HG03469 (cell line): Measurements from ENCODE around the gene TASOR2.

Experiments used
- ATAC-seq: cut with Tn5 transposase; IDR thresholded peaks from one replicate; pipeline ENCODE4 v1.9.1; 2021; ENCODE audit warnings: mild to moderate bottlenecking, moderate library complexity, moderate number of reproducible peaks; ENCODE audit not compliant: unreplicated experiment

The TASOR2 gene

DNA sequence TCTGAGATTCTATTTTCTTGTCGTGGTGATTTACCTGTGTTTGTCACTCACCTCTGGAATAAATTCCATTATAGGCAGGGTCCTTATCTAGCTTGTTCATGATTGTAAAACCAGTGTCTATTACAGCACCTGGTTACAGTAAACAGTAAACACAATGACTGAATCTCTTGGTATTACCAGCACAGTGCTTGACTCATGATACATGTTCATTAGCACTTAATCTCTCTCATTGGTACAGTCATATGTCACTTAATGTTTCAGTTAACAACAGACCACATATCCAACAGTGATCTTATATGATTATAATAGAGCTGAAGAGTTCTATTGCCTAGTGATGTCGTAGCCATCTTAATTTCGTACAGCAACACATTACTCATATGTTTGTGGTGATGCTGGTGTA, 1.6 kb upstream of the TASOR2 start:
- no peak for ATAC-seq

DNA sequence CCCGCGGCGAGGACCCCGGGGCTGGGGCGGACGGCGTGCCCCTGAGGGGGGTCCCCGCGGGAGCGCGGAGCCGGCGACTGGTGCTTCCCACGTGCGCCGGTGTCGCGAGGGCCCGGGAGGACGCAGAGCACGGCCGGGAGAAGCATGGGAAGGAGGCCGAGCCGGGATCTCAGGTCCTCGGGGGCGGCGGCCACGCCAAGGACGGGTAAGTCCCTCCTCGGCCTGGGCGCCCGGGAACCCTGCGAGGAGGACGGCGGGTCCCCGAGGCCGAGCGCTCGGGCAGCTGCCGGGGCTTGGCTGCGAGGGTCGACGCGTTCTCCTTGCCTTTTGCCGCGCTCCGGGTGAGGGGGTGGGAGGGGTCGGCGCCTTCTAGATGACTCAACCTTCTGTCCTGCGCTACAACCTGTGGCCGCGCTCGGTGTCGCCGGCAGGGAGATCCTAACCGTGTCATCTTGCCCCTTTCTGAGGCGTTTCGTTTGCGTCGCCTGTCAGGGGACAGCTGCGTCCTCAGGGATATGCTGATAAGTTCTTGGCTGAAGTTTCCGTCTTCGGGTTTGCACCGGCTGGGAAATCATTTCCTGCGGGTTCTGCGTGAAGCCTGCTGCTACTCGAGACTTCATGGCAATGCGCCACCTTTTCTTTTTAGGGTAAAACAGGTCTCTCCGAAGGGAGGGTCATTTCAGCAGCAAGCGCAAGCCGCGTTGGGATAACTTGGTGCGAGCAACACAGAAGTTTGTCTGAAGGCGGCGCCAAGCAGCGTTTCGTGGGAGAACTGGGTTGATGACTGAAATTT, 529 bp downstream of the TASOR2 start:
- peak; percentile 20 for ATAC-seq

DNA sequence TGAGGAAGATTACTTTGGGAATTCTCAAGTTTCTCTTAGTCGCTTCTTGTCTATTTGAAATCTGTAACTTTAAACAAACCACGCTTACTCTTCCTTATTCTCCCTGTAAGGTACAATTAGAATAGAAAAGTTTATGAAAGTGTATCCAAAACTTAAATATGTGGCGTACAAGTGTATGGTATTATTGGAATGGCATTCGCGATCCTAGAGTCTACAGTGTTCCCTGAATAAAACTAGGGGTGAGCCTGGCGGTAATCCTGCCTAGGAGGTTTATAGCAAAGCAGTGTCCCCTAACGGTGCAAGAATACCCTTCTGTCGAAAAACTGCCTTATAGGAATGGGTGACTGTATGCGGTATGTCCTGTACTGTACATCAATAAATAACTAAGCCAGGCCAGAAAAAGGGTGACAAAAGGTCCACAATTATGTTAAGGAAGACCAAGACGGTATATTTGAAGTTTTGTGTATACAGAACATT, 1.2 kb downstream of the TASOR2 start:
- ATAC-seq = no peak

DNA sequence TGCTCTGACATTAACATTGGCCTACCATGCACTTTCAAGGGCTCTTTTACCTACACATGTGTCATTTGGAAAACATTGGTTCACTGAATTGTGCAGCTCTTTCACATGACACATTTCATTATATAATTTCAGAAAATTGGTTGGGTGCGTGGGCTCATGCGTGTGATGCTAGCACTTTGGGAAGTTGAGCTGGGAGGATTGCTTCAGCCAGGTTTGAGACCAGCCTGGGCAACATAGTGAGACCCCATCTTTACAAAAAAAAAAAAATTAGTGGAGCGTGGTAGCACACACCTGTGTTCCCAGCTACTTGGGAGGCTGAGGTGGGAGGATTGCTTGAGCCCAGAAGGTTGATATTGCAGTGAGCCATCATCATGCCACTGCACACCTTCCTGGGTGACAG, 3.9 kb downstream of the TASOR2 start:
- ATAC-seq = no peak

DNA sequence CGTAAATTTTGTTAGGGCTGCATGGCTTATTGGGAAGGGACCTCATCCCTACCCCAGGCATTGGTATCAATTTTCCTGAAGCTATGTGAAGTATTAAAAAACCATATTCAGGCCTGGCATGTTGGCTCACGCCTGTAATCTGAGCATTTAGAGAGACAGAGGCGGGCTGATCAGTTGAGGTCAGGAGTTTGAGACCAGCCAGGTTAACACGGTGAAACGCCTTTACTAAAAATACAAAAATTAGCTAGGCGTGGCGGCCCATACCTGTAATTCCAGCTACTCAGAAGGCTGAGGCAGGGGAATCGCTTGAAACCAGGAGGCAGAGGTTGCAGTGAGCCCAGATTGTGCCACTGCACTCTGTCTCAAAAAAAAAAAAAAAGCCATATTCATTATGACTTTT, 7.1 kb downstream of the TASOR2 start:
- ATAC-seq = no peak

DNA sequence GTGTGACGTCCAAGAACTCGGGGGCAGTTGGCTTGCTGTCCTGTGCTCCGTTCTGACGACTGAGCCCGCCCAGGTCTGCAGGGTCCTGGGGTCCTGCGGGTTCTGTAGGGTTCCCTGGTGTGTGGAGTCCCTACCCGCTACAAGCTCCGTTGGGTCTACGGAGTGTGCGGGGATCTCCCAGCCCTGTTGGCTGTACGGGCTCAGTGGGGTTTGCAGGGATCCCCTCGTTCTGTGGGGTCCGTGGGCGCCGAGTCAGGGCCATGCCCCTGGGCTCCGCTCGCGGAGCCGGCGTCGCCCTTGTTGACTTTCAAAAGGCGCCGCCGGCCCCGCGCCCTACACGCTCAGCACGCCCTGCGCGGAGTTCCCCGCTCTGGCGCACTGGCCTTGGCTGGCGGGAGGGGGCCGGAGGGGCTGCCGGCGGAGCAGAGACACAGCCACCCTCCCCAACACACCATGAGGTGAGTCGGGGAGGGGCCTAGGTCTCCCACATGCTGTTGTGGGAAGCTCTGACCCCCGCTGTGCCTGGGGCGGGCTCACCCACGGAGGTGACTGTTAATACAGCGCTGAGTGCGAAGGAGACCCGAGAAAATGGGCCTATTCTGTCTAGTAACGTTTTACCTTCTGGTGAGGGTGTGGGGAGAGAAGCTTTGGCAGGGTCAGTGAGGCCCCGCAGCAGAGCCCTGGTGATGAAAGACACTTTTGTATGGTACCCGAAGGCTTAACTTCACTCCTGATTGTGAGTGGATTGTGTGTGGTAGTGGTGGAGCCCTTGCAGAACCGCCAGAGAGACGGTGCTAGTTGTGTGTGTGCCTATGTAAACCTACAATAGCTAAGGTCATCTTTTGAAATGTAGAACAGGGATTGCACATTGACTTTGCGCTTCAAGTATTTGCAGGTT, 8.1 kb downstream of the TASOR2 start:
- peak; percentile 57 for ATAC-seq

DNA sequence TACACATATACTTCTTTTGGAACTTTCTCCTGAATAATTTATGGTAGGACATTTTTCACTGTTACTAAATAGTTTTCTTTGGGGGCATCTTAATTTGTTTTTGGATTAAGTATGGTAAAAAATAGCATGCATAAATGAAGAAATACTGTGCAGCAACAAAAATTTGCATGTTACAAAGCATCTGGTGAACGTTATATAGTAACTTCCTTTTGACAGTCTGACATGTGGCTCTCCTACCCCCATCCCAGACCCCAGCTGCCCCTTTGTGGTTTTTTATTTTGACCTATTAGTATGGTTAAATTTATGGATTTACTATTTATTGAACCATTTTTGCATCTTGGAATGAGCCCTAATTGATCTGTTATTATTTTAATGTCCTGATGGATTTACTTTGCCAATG, 9.9 kb downstream of the TASOR2 start:
- no peak for ATAC-seq

DNA sequence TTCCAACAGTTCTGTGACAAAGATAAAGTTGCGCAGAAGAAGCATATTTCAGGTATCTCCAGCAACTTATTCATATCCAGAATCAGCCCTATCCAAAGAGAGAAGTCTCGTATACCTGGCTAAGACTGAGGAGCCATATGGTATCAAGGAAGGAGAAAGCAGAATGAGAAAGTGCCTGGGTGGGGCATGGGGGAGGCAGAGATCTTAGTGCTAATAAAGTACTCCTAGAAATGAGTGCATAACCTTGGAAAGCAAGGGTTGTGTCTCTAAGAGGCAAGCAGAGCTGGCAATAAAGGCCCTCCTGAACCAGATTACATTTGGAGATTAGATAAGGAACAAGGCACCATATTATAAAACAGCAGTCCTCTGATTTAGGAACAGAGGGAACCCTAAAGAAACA, 12.7 kb downstream of the TASOR2 start:
- no peak for ATAC-seq

DNA sequence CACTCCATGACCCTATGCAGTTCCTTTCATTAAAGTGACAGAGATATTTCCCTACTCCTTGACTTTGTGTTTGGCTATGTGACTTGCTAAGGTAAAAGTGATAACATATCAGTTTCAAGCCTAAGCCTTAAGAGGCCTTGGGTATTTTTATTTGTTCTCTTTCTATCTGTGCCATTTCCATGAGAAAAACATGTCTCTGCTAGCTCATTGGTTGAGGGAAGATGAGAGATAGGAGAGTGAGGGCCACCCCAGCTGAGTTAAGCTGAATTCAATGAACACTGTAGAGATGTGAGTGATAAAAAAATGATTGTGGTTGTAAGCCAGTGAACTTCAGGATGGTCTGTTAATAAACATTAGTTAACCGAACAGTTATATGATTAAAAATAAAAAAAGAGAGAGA, 13.4 kb downstream of the TASOR2 start:
- ATAC-seq = no peak

DNA sequence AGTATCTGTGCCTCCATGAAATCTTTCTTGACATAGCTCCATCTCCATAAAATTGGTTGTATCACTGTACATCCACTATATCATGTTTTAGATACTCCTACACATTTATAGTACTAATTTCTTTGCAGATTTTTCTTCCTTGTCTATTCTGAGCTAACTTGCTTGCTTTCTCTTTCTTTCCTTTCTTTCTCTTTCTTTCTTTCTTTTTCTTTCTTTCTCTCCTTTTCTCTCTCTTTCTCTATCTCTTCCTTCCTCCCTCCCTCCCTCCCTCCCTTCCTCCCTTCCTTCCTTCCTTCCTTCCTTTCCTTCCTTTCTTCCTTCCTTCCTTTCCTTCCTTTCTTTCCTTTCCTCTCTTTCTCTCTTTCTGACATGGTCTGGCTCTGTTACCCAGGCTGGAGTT, 23.7 kb downstream of the TASOR2 start:
- ATAC-seq = no peak

DNA sequence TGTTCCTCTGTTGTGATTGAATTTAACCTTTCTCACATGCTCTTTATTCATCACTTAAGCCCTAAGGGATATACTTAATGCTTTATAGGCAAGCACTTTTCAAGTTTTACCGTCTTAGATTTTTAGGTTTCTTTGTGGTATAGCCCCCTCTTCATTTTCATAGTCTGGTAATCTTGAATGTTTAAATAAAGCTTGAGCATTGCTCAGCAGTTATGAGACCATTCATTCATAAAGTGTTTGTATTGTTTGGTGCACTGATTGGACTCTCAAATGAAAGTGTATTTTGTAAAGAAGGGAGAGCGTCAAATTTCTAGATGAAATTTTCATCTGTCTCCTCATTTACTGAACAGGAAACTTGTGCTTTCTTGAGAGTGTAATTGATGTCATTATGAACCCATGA, 25.2 kb downstream of the TASOR2 start:
- ATAC-seq = no peak

DNA sequence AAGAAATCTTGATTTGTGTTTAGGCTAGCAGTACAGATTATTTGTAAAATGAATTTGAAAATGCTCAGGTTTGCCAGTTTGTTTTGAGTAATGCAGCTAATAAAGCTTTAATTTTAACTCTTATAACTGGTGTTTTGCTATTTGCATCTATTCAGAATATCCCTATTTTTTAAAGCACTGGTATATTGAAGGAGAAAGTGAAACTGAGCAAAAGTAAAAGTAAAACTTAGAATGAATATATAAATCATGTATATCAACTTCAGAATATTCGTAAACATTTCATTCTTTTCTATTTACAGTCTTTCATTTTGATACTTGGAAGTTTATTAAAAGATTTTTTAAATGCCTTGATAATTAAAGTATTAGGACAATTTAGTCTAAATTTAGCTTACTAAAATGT, 26.2 kb downstream of the TASOR2 start:
- ATAC-seq = no peak

DNA sequence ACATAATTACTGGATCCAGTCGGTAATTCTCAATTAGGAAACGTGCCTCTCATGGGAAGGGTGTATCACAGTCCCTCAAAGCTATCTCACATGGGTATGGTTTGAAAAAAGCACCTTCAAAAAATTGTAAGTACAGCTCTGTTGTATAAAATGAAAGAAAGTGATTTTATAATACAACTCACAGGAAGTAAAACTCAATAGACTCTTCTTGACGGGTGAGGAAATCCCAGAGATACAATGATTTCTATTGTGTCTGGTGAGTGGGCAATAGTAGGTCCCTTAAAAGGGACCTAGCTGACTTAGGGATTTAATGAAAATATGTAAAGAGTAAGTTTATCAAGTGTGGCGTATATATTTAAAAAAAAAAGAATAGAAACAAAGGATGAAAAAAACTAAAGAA, 27.0 kb downstream of the TASOR2 start:
- no peak for ATAC-seq

DNA sequence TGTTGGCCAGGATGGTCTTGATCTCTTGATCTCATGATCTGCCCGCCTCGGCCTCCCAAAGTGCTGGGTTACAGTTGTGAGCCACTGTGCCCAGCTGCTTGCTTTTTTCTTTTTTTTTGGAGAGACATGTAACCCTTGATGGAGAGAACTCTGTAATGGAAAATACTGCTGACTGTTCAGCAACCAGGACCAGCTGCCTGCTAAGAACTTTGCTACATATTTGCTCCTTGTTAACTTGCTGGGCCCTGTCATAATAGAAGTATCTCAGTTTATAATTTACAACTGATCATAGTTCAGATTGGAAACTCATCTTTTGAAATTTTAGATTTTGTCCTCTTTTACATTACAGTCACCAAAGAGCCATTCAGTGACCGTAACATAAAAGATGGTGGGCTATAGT, 34.9 kb downstream of the TASOR2 start:
- ATAC-seq = no peak

DNA sequence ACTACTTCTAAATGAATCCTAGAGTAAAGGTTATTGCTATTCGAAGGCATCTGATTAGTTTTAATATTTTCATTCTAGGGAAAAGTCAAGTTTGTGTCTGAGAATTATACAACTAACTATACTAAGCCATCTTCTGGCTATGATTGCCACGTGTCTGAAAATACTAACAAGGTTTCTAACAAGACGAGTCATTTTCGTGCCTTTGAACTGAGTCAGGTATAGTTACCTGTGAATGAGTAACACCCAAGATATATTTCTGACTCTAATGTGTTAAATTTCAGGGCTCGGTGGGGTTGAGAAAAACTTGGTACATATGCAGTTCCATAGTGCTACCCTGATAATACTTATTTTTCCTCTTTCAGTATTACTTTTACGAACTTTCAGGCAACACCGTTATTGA, 35.5 kb downstream of the TASOR2 start:
- no peak for ATAC-seq

DNA sequence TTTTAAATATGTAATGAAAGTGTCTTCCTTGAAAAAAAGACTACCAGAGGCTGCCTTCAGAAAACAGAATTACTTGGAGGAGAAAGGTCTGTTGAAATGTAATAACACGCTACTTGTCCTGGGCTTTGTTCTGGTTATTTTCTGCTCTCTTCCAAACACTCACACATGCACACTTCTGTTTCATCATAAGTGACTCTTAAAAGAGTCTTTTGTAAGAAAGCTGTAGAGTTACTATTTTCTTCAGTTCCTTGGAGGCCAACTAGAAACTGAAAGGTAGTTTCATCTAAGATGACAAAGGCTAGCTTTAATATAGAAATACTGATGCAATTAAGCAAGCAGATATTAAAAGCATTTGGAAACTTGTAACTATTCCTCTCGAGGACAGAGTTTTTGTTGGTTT, 39.1 kb downstream of the TASOR2 start:
- ATAC-seq = no peak

DNA sequence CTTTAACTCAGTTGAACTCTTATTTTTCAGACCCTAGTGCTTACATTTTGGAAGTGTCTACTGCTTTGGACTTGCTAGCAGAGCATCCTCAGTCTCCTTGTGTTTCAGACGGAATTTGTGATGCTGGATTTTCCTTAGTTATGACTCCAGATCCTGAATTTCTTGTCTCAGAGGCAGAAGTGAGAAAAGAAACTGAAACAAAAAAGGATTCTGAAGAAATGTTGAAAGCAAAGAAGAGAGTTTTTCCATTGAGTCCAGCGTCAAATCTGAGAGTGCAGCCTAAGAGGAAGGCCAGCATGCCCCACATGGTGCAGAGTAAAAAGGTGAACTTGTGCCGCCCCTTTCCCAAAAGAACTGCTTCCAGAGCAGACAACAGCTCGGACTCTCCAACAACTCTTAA, 46.1 kb downstream of the TASOR2 start:
- ATAC-seq = no peak

DNA sequence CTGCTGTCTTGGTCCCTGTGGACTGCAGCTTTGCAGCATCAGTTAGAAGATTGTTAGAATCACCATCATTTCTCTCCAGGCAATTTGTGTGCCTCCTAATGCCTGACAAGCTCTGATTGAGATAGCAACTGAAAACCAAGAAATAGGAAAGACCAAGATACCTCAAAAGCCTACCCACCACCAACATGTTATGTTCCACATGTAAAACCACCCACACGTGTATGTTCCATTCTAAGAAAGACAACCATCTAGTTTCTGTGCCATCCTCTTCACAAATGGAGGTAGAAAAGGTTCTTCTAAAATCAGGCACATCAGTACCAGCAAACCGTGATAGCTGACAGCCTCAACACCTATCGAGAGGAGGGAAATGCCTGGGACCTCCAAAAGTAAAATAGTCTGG, 46.9 kb downstream of the TASOR2 start:
- no peak for ATAC-seq

DNA sequence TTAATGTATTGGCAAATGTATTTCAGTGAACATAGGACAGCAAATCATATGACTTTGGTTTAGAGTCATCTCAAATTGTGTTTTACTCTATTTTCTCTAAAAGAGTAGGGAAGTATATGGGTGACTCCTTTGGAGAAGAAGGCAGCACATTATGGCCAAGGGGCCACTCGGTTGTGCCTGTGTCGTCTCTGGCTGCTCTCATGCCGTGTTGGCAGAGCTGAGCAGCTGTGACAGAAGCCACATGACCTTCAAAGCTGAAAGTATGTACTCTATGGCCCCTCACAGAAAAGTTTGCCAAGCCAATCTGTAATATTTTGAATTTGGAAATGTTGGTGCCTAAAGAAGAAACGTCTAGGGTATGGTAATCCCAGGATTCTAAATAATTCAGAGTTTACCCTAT, 47.5 kb downstream of the TASOR2 start:
- no peak for ATAC-seq
